Transverse colon (tissue), 4 donors: ENCODE data around the gene SMG9.

Experiments
- POLR2AphosphoS5 ChIP-seq, 3 donors: sonication (generic); formaldehyde crosslinking; IDR thresholded peaks; one replicate each; pipeline ENCODE4 v1.6.1; 2016; ENCODE audit warnings: antibody characterized with exemption in 3 of 3
- TF ChIP-seq, protein P1 (sequence below), 5 experiments: fragments of 200-600 bp in 3 of 5; fragments of 450-650 bp in 2 of 5; sonication (generic) in 3 of 5; IDR thresholded peaks; 1 replicate in 2 of 5; 2 replicates in 3 of 5; pipeline ENCODE4 v1.5.1; 2016 to 2017; ENCODE audit warnings: antibody characterized with exemption in 5 of 5, inconsistent platforms in 3 of 5, mild to moderate bottlenecking in 2 of 5, moderate library complexity in 1 of 5

DNA sequence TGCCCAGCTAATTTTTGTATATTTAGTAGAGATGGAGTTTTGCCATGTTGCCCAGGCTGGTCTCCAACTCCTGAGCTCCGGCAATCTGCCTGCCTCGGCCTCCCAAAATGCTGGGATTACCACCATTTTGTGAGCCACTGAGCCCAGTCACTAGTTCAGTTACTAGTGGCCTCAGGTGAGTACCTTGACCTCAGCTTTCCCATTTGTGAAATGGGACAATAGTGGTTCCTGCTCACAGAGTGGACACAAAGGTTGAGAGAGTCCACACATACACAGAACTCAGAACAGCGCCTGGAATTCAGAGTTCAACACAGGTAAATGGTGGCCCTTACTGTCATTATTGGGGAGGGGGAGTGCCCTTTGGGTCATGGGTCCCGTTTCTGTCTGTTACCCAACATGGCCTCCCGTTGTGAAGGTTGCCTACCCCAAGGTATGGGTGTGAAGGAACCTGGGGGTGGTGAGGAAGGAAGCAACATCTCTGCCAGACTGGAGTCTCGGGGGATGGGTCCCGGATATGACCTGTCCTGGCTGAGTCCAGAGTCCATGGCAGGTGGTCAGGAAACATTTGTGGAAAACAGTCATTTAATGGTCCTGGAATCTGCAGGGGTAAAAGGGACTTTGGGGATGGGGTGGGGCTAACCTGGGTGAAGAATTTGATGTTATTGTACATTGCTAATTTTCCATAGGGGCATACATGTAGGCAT is 50.6 kb downstream of the SMG9 start:
- TF ChIP-seq, protein P1, sequence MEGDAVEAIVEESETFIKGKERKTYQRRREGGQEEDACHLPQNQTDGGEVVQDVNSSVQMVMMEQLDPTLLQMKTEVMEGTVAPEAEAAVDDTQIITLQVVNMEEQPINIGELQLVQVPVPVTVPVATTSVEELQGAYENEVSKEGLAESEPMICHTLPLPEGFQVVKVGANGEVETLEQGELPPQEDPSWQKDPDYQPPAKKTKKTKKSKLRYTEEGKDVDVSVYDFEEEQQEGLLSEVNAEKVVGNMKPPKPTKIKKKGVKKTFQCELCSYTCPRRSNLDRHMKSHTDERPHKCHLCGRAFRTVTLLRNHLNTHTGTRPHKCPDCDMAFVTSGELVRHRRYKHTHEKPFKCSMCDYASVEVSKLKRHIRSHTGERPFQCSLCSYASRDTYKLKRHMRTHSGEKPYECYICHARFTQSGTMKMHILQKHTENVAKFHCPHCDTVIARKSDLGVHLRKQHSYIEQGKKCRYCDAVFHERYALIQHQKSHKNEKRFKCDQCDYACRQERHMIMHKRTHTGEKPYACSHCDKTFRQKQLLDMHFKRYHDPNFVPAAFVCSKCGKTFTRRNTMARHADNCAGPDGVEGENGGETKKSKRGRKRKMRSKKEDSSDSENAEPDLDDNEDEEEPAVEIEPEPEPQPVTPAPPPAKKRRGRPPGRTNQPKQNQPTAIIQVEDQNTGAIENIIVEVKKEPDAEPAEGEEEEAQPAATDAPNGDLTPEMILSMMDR (IDR thresholded peaks at IDR 0.05) = no peak
- TF ChIP-seq POLR2AphosphoS5 (IDR thresholded peaks at IDR 0.05) = no peak
